Left ventricle myocardium inferior (tissue), 1 donor: ENCODE results near the gene NUMA1. TPM values are rescaled to one million over a fixed set of nuclear protein-coding genes. Genes with fewer than 3 reads are reported as not detected.

Experiments used
- DNase-seq: peaks from one replicate; pipeline ENCODE4 v3.0.0-alpha.2; 2020
- H3K27ac ChIP-seq: fragments of 200-600 bp; replicated peaks from 2 replicates; pipeline ENCODE4 v1.8.0; 2021
- H3K27me3 ChIP-seq: fragments of 200-600 bp; 2 replicates; pipeline ENCODE4 v1.8.0; 2021; ENCODE audit warnings: low read depth
- H3K36me3 ChIP-seq: fragments of 200-600 bp; 2 replicates; pipeline ENCODE4 v1.8.0; 2021
- H3K4me1 ChIP-seq: fragments of 200-600 bp; 2 replicates; pipeline ENCODE4 v1.8.0; 2021
- H3K4me3 ChIP-seq: fragments of 200-600 bp; 2 replicates; pipeline ENCODE4 v1.8.0; 2021; ENCODE audit warnings: mild to moderate bottlenecking, moderate library complexity
- H3K9me3 ChIP-seq: fragments of 200-600 bp; replicated peaks from 2 replicates; pipeline ENCODE4 v1.8.0; 2021
- CTCF ChIP-seq: fragments of 200-600 bp; IDR thresholded peaks from 2 replicates; pipeline ENCODE4 v1.8.0; 2021; ENCODE audit warnings: antibody characterized with exemption, mild to moderate bottlenecking, borderline replicate concordance
- intact Hi-C: fragments of 100-400 bp; cut with micrococcal nuclease; formaldehyde crosslinking; loops from one replicate; pipeline ENCODE4 v1.11.0; 2022
- total RNA-seq: library from RNA; stranded (reverse); fragmentation: NEBNext Ultra II Directional; extraction: Animal tissue kit (Norgen Biotek cat#: 25700); gene quantifications from one replicate; pipeline ENCODE4 v1.2.1, GENCODE V29; 2021
- donor health status: DM: no; HTN: yes; CAD: no; lungs with severe emphysema.

Gene NUMA1
- total RNA-seq, 1 donor from 2014 or later, result 82.5 TPM

- Histone ChIP-seq H3K27me3 (no peaks in the 10 kb centered on the region), H3K9me3 (no peaks in the 10 kb centered on the region), H3K4me1 (peaks cover 50% of the 10 kb centered on the region), H3K36me3 (peaks cover 98% of the 10 kb centered on the region), H3K4me3 (no peak overlapping the region), H3K27ac (no peak overlapping the region)
- intact Hi-C loops, result no loop called here
- TF ChIP-seq CTCF, result no peak
- no peak for DNase-seq
These were observed 71.2 kb downstream of the NUMA1 start for GRCh38 chr11:72009156-72009555.

GRCh38 chr11:72008728-72009127, 71.6 kb downstream of the NUMA1 start:
- Histone ChIP-seq H3K36me3 (peaks cover 98% of the 10 kb centered on the region), H3K4me1 (peaks cover 46% of the 10 kb centered on the region), H3K27ac (no peak overlapping the region), H3K4me3 (no peak overlapping the region), H3K9me3 (no peaks in the 10 kb centered on the region), H3K27me3 (no peaks in the 10 kb centered on the region)
- intact Hi-C loops, result no loop called here
- DNase-seq, result no peak
- TF ChIP-seq CTCF, result no peak

- Histone ChIP-seq H3K27me3 (no peaks in the 10 kb centered on the region), H3K4me1 (peaks cover 34% of the 10 kb centered on the region), H3K9me3 (no peaks in the 10 kb centered on the region), H3K36me3 (peaks cover 98% of the 10 kb centered on the region), H3K27ac (no peak overlapping the region), H3K4me3 (no peak overlapping the region)
- intact Hi-C loops, result no loop called here
- no peak for TF ChIP-seq CTCF
- no peak for DNase-seq
These were observed 72.8 kb downstream of the NUMA1 start for GRCh38 chr11:72007587-72007986.

GRCh38 chr11:72007089-72007476, 73.3 kb downstream of the NUMA1 start:
- no peak for DNase-seq
- intact Hi-C loops, result no loop called here
- H3K36me3 ChIP-seq, result peaks cover 98% of the 10 kb centered on the region
- H3K4me1 ChIP-seq, result peaks cover 32% of the 10 kb centered on the region
- no peaks in the 10 kb centered on the region for H3K27me3 ChIP-seq
- H3K27ac ChIP-seq, result no peak overlapping the region
- no peak for TF ChIP-seq CTCF
- H3K9me3 ChIP-seq, result no peaks in the 10 kb centered on the region
- H3K4me3 ChIP-seq, result no peak overlapping the region

GRCh38 chr11:72006309-72007088, 73.8 kb downstream of the NUMA1 start:
- Histone ChIP-seq H3K4me1 (peaks cover 27% of the 10 kb centered on the region), H3K9me3 (no peaks in the 10 kb centered on the region), H3K27me3 (no peaks in the 10 kb centered on the region), H3K36me3 (peaks cover 96% of the 10 kb centered on the region), H3K27ac (no peak overlapping the region), H3K4me3 (no peak overlapping the region)
- DNase-seq, result no peak
- intact Hi-C loops, result no loop called here
- TF ChIP-seq CTCF, result no peak
